ENCODE results near the gene RAB22A.

The RAB22A gene

GRCh38 chr20:58325912-58326311, 16.4 kb downstream of the RAB22A start:
- TF ChIP-seq, protein P1, sequence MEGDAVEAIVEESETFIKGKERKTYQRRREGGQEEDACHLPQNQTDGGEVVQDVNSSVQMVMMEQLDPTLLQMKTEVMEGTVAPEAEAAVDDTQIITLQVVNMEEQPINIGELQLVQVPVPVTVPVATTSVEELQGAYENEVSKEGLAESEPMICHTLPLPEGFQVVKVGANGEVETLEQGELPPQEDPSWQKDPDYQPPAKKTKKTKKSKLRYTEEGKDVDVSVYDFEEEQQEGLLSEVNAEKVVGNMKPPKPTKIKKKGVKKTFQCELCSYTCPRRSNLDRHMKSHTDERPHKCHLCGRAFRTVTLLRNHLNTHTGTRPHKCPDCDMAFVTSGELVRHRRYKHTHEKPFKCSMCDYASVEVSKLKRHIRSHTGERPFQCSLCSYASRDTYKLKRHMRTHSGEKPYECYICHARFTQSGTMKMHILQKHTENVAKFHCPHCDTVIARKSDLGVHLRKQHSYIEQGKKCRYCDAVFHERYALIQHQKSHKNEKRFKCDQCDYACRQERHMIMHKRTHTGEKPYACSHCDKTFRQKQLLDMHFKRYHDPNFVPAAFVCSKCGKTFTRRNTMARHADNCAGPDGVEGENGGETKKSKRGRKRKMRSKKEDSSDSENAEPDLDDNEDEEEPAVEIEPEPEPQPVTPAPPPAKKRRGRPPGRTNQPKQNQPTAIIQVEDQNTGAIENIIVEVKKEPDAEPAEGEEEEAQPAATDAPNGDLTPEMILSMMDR (IDR thresholded peaks at IDR 0.05; ENCODE audit: insufficient read depth, missing control alignments): no peak
- no peak for FAIRE-seq
- no peak for DNase-seq (ENCODE audit: insufficient read length, low spot score)

DNA sequence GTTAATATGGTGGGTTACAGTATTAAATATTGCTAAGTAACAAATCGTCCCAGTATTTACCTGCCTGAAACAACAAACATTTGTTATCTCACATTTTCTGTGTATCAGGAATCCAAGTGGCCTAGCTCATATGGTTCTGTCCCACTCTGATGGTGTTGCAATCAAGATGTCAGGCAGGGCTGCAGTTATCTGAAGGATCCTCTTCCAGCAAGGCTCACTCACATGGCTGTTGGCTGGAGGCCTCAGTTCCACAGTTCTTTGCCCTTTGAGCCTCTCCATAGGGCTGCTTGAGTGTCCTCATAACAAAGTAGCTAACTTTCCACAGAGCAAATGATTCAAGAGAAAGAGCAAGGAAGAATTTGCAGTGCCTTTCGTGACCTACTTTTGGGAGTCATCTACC, 17.7 kb downstream of the RAB22A start:
- DNase-seq (ENCODE audit: insufficient read length, low spot score) (no peak), FAIRE-seq (no peak)
- TF ChIP-seq, protein P1 (IDR thresholded peaks at IDR 0.05; ENCODE audit: insufficient read depth, missing control alignments): no peak

GRCh38 chr20:58328836-58329235, 19.3 kb downstream of the RAB22A start:
- FAIRE-seq: no peak
- no peak for DNase-seq (ENCODE audit: insufficient read length, low spot score)
- TF ChIP-seq, protein P1 (IDR thresholded peaks at IDR 0.05; ENCODE audit: insufficient read depth, missing control alignments): no peak

GRCh38 chr20:58329711-58330110, 20.2 kb downstream of the RAB22A start:
- DNase-seq (ENCODE audit: insufficient read length, low spot score): no peak
- FAIRE-seq: no peak
- TF ChIP-seq, protein P1 (IDR thresholded peaks at IDR 0.05; ENCODE audit: insufficient read depth, missing control alignments): no peak

- TF ChIP-seq, protein P1 (IDR thresholded peaks at IDR 0.05; ENCODE audit: insufficient read depth, missing control alignments): no peak
- no peak for FAIRE-seq
Observed at GRCh38 chr20:58330249-58330648, 20.7 kb downstream of the RAB22A start.

GRCh38 chr20:58330687-58331086, 21.2 kb downstream of the RAB22A start:
- TF ChIP-seq, protein P1 (IDR thresholded peaks at IDR 0.05; ENCODE audit: insufficient read depth, missing control alignments): no peak
- FAIRE-seq (no peak), DNase-seq (ENCODE audit: insufficient read length, low spot score) (no peak)

More at GRCh38 chr20:58330249-58330648, 20.7 kb downstream of the RAB22A start:
- DNase-seq (ENCODE audit: insufficient read length, low spot score): no peak

DNA sequence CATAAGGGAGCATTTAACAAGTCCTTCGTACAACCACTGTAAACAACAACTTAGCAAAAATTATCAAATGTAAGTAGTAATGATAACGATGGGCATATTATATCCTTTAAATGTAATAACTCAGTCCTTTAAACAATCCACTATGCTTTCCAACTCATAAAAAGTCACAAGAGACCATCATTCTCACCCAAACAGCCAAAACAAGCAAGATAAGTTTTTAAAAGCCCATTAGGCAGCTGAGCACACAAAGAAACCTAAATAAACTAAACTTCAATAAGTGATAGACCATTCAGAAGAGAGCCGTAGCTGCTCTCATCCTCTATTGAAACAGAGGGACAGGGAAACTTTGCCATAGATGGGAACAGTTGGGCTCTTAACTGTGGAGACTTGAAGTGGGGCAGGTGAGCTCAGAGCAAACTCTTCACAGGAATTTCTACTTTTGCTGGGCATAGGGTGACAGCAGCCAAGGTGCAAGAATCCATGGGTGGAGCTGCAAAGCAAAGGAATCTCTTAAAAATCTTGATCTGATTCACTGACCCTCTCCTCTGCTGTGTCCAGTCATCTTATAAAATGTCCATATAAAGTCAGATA, 22.5 kb downstream of the RAB22A start:
- FAIRE-seq (no peak), DNase-seq (ENCODE audit: insufficient read length, low spot score) (no peak)
- TF ChIP-seq, protein P1 (IDR thresholded peaks at IDR 0.05; ENCODE audit: insufficient read depth, missing control alignments): no peak
